ENCODE data around the gene FRY. TPM values are rescaled to one million over a fixed set of nuclear protein-coding genes. Genes with fewer than 3 reads are reported as not detected.
"Not testable (repeated sequence)": the region's sequence is repeated elsewhere in the genome, so short reads cannot be mapped to it uniquely, and the experiment has no call there.

Gene FRY
- polyA plus RNA-seq, 10 donors: 36.0 to 56.3 (median 45.9) TPM

DNA sequence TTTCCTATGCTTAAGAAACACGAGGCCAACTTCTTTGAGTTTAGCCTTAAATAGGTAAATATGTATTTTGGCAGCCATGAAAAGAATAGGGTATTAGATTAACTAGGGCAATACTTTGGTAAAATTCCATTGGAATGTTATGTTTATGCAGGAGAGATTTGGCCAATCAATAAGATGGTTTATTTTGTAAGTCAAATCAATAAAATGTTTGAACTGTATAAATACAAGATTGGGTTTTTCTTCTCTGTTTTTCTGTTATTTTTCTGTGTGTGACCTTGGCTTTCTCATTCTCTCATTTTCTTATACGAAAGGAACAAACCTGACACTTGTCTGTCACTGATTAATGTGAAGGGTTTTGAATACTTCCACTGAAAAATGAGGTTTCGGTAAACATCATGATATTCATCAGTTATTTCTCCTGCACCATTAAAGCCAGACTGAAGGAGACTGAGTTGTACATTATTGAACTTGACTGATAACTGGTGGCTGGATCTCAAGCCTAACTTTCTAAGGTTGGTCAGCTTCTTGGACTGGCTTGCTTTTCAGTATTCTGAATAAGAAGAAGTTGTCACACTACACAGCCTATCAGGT, 8.6 kb downstream of the FRY start:
- DNase-seq: no peak

DNA sequence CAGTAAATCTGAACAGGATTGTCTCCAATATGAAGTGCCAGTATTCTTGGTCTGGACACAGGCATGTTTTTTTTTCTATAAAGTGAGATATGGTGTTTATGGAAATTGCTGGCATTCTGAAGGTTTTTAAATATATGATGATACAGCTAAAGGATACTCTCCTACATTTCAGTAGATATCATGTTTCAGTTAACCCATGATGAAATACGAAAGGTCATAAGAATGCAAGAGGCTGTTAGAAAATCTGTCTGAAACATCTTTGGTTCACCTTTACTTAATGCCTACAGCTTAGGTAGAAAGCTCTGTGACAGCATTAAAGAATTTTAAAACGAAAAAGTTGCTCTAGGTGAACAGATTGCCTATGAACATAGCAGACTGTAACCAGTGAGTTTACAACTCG, 9.1 kb downstream of the FRY start:
- no peak for DNase-seq

DNA sequence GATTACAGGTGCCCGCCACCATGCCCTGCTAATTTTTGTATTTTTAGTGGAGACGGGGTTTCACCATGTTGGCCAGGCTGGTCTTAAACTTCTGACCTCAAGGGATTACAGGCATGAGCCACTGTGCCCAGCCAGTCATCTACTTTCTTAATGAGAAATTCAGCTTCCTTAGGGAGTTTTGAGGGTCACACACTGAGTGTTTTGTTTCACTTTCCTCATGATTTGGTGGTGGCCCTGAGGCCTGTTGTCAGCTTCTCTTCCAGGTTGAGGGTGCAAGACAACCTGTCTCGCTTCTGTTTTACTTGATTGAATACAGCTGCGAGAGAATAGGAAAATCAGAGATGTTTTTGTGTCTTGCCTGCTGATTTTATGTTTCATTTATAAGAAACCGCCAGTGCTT, 9.9 kb downstream of the FRY start:
- no peak for DNase-seq

DNA sequence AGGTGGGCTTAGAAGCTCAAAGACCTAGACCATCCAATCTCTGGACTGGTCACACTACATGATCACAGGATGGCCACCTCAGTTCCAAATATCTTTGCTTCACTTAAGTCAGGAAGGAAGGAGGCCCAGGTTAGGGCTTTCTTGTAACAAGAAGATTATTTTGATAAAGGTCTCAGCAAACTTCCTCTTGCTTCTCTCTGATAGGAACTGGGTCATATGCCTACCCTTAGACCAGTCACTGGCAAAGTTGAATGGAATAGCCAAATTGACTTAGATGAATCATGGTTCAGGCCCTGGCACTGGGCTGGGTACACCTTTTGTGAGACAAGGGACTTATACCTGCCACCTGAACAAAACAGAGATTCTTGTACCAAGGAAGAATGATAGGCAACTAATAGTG, 11.0 kb downstream of the FRY start:
- DNase-seq: no peak

GRCh38 chr13:32044446-32044845, 12.9 kb downstream of the FRY start:
- DNase-seq: no peak

GRCh38 chr13:32045537-32045936, 14.0 kb downstream of the FRY start:
- no peak for DNase-seq

DNA sequence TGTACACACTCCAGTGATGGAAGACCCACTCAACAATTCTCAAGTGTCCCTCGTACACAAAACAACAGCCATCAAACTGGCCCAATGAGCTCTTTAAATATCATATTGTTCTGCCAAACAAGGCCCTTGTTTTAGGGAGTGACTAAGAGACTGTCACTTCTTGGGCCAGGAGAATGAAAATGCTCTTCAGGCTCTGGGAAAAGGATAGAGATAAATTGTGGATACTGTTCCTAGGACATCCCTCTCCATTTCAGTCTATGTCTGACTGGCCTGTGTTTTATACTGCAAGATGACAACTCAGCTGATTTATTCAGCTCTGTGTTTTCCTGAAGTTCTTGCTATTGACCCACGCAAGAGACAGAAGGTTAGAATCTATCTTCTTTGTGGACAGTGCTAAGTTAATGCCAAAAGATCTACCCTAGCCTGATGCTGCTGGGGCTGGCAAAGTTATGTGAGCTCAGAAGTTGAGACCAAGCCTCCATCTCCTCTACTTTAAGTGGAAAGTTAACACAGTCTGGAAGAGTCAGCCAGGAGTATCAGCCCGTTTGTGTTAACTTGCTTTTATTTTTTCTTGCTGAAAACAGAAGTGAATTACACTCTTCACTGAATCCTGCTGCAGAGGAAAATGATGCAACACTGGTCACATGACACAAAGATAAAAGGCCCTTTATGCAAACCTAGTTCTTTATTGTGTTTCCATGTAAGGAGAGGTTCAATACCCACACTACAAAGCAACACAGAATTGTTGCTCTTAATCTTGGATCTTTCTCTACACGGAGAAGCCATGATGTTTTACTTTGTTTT, 14.6 kb downstream of the FRY start:
- DNase-seq: no peak

DNA sequence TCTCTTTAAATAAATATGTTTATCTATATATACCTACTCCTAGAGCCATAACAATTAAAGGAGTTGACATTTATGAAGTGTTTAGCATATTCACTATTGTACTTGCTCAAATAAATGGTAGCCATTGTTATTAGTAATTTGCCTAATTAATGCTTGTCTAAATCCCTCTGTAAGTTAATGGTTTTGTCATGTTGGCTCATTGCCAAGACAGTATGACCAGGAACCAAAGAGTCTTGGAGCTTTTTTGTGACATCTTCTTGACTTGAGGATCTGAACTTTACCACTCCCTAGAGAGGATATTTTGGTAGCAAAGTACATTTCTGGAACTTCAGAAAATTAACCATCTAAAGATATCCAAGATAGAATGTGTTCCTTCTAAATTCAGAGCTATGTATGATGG, 15.5 kb downstream of the FRY start:
- DNase-seq: no peak

DNA sequence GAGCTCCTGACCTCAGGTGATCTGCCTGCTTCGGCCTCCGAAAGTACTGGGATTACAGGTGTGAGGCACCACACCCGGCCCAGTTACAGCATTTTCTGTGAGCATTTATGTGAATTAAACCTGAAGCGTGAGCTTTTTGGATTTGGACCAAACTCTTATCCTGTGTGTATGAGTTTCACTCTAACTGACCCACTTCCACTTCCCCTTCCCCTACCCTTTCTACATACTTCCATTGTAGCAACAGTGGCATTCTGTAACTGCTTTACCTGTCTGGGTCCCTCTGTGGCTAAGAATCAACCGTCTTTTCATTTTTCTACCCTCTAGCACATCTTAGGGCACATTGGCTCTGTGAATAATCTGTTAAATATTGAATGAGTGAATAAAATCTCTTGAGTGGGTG, 16.2 kb downstream of the FRY start:
- no peak for DNase-seq

DNA sequence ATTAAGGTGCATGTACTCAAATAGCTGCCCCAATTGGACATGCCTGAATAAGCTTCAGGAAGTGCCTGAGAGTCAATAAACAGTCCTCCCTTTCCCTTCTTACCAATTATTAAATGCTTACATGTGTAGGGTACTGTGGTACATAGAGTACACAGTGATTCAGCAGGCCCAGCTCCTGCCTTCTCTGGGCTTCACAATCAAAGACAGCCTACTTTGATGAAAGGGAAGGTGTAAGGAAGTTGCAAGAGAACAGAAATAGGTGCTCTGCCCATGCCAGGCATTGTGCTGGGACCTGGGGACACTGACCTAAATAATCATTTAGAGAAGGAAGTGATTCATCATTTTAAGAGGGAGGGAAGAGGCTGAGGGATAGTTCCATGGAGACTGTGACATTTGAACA, 17.2 kb downstream of the FRY start:
- no peak for DNase-seq

- DNase-seq: no peak
These were observed 19.6 kb downstream of the FRY start for GRCh38 chr13:32051156-32051555.

DNA sequence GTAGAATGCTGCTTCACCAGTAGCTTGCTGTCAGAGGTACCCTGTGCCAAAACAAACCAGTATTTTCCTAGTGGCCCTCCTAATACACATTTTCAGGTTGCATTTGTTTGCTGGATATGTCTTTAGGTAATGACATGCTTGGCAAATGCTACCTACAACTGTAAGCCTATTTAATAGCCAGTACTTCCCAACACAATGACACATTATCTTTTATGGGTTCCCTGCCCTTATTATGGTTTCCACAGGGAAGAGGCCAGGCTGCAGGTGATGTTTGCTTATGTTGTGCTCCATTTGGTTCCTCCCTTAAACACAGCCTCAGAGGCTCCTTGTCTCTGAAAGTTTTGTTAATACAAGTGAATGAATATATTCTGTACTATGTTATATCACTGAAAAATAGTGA, 24.7 kb downstream of the FRY start:
- no peak for DNase-seq

GRCh38 chr13:32057325-32057724, 25.8 kb downstream of the FRY start:
- DNase-seq: not testable (repeated sequence)

GRCh38 chr13:32059511-32059984, 28.0 kb downstream of the FRY start:
- DNase-seq: no peak

DNA sequence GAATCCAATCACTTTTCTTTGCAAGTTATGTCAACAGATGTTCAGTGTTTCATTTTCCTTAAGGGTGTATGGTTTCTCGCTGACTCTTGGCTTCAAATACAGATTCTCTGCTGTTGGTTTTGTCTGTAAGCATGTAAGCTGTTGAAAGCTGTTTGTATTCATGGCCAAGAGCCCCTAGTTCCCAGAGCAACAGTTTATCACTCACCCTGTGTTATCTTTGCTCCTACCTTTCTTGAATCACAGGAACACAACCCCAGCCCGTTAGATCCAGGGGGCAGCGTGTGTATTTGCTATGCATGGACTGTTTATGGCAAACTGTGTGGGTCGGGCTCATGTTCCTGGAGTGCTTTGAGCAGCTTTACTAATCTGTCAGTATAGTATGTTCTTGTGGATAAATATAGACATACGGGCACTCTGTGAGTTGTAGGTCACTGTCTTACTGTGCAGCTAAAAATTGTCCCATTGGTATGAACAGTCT, 28.9 kb downstream of the FRY start:
- peak; percentile 32 to 67 (median 41) for DNase-seq

DNA sequence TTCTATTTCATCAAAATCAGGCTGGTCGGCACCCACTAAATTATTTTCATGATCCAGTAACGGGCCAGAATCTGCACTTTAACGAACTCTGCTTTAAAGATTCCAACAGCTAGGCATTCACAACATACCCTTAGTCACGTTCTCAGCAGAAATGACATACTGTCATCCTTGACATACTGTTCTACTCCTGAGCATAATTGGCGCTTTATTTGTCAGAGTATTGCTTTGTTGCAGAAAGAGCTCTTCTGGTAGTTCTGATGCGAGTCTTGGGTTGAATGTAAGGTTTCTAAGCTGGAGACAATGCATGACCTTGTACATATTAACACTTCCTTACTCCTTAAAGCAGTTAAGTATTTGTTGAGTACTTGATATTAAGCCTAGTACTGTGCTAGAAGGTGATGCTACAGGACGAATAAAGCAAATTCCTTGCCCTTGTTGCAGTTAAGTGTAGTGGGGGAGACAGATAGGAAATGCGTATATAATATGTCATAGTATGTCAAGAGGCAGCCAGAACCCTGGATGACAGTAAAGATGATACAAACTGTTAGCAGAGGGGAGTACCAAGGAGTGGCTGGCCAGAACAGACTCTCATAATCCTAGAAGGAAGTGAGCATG, 32.2 kb downstream of the FRY start:
- no peak for DNase-seq

GRCh38 chr13:32067149-32067961, 35.8 kb downstream of the FRY start:
- DNase-seq: no peak

DNA sequence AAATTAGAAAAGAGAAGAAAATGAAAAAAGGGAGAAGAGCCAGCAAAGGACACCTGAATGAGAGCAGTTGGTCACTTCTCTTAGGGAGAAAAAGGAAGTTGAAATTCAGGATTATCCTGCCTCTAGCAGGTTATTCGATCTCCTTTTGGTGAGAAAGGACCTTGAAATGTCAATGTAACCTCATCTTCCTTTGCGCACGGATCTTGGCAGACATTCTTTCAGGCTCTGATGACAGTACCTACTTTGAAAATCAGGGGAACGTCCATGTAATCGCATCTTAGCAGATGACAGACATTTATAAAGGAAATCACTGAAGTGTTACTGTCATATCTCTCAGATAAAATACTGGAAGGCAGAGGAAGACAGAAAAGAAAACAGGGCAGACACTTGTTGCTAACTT, 36.7 kb downstream of the FRY start:
- DNase-seq: no peak

GRCh38 chr13:32073180-32073864, 41.7 kb downstream of the FRY start:
- DNase-seq: no peak

DNA sequence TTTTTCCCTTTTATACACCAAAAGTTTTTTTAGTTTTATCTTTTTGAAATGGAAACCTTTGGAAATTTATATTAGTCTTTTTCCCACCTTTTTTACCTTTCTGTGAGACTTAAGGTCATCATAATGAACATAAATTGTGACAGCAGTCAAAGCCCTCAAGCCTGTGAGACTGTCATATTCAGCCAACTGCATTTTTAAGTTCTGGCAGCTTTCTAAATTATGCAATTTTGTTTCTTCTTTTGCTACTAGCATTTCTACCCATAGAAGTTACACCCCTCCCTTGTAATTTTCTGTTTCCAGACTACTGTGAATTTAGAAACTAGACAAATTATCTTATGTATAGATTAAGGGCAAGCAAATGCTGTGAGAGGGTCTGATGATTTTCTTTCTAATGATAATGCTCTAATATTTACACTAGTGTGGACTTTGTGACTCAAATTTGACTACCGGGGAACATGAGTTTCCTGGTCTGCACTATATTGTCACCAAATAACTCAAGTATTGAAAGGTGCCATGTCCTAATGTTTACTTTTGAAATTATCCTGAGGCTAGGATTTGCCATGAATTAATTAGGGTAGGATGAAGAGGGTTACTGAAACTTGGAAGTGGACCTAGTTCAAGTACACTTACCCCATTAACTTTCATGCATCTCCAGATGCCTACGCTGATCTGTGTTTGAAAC, 43.7 kb downstream of the FRY start:
- no peak for DNase-seq

DNA sequence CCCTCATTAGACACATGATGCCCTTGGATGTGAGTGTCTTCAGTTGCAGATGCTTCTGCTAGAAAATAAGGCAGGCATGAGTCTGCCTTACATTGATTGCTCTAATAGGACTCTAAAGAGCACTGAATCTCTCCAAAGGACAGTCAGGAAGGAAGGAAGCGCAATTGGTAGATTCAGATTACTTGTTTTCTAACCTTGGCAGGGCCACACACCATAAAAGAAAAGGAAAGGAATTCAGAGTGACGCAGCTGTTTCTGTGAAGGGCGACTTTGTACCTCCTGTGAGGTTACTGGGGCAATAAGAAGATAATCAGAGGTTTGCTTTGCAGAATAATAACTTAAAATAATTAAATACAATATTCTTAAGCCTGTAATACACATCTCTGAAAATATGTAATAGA, 48.0 kb downstream of the FRY start:
- no peak for DNase-seq
